Heart right ventricle (tissue), 16 donors: ENCODE measurements around the gene RMI1. TPM values are rescaled to one million over a fixed set of nuclear protein-coding genes. Genes with fewer than 3 reads are reported as not detected.
"Not testable (repeated sequence)": the region's sequence is repeated elsewhere in the genome, so short reads cannot be mapped to it uniquely, and the experiment has no call there.

Source experiments
- ATAC-seq, 8 donors: fragments of 200-7000 bp; cut with Tn5 transposase; one replicate each; pipeline ENCODE4 v1.9.1; 2020; ENCODE audit warnings: mild to moderate bottlenecking in 8 of 8, moderate library complexity in 8 of 8, moderate number of reproducible peaks in 1 of 8
- DNase-seq, 2 donors: peaks; one replicate each; pipeline ENCODE4 v3.0.0-alpha.2; 2020
- H3K27ac ChIP-seq, 10 donors: fragments of 200-600 bp; sonication (generic) in 2 of 10; one replicate each; pipeline versions ENCODE4 v1.5.0 to v1.8.0; 2020 to 2022; ENCODE audit warnings: mild to moderate bottlenecking in 3 of 10
- H3K27me3 ChIP-seq, 7 donors: fragments of 200-600 bp; one replicate each; pipeline ENCODE4 v1.8.0; 2021 to 2022; ENCODE audit warnings: mild to moderate bottlenecking in 2 of 7
- H3K36me3 ChIP-seq, 9 donors: fragments of 200-600 bp; sonication (generic) in 1 of 9; one replicate each; pipeline versions ENCODE4 v1.5.0 to v1.8.0; 2020 to 2022; ENCODE audit warnings: mild to moderate bottlenecking in 2 of 9
- H3K4me1 ChIP-seq, 9 donors: fragments of 200-600 bp; sonication (generic) in 1 of 9; one replicate each; pipeline versions ENCODE4 v1.5.0 to v1.8.0; 2020 to 2022; ENCODE audit warnings: mild to moderate bottlenecking in 4 of 9
- H3K4me3 ChIP-seq, 10 donors: fragments of 200-600 bp; sonication (generic) in 2 of 10; one replicate each; pipeline versions ENCODE4 v1.5.0 to v1.8.0; 2020 to 2022; ENCODE audit warnings: mild to moderate bottlenecking in 7 of 10, moderate library complexity in 2 of 10
- H3K9me3 ChIP-seq, 11 donors: fragments of 200-600 bp in 10 of 11; sonication (generic) in 2 of 11; one replicate each; pipeline versions ENCODE4 v1.5.0 to v1.8.0; 2013 to 2022; ENCODE audit warnings: mild to moderate bottlenecking in 2 of 11, control low read depth in 1 of 11, moderate library complexity in 1 of 11
- CTCF ChIP-seq, 9 donors: fragments of 200-600 bp; sonication (generic) in 2 of 9; IDR thresholded peaks; one replicate each; pipeline versions ENCODE4 v1.5.0 to v1.8.0; 2021 to 2022; ENCODE audit warnings: antibody characterized with exemption in 9 of 9, mild to moderate bottlenecking in 5 of 9, moderate library complexity in 1 of 9
- WGBS, 2 donors: extraction: QIAGEN DNeasy Blood & Tissue Kit; methylation state at CpG; one replicate each; pipeline ENCODE4 v1.1.7; 2013; ENCODE audit warnings: inconsistent platforms in 1 of 2; 5-methylcytosine and 5-hydroxymethylcytosine counted together
- intact Hi-C, 10 donors: fragments of 100-400 bp; cut with DNase I; formaldehyde crosslinking; loops; one replicate each; pipeline versions ENCODE4 v1.11.1 to v1.14.2; 2022
- polyA plus RNA-seq, 2 donors: library from polyadenylated mRNA; stranded (reverse); fragments of 200-250 nt; gene quantifications; one replicate each; pipeline ENCODE4 v1.2.3, GENCODE V29; 2013
- total RNA-seq, 10 donors: library from RNA; stranded (reverse); fragmentation: NEBNext Ultra II Directional in 3 of 10; extraction: Animal tissue kit (Norgen Biotek cat#: 25700) in 3 of 10; gene quantifications; one replicate each; pipeline versions ENCODE4 v1.2.1 to v1.2.4, GENCODE V29; 2021 to 2023
- donor health status: Arrhythmogenic right ventricular cardiomyopathy.
- donor health status: ischemic (EF 13 %, LVEDD 7.1; RV severe dilation, severe dysfunction).
- donor health status: healthy with polysubstance abuse.
- donor health status: DM: no; HTN: yes; CAD: no.
- donor health status: DM: no; HTN: no; CAD: no.
- donor health status: ischemic (EF 25% LVEDD 6.9; RV normal size, moderate dysfunction).
- donor health status: ischemic (EF 25% LVEDD 5.7; RV mildly dilated, moderate dysfunction).
- donor health status: healthy.
- donor health status: DM: yes; HTN: yes; CAD: no.
- donor health status: Ischemic cardiomyopathy.
- donor health status: ischemic (EF 35%, LVEDD 5.7; RV mildly dilated, moderate dysfunction).
- donor health status: nonischemic (EF 11% LVEDD 7.7; RV severe dilation, severe dysfunction).
- donor health status: DM: yes; HTN: yes; CAD: no.
- donor health status: PGD.
- donor health status: ischemic (EF 29% LVEDD 5.4; RV normal size, mild dysfunction).
- donor health status: nonischemic (EF 23%, LVEDD 6.1; RV moderate dilation, normal function).

The RMI1 gene
- total and polyA plus RNA-seq, 12 donors = 2.4 to 9.7 (median 5.4) TPM

- WGBS, 2 donors = 67 to 90% methylated on average over 4 of the region's 4 CpGs
- Histone ChIP-seq H3K27ac (no peak overlapping the region), H3K27me3 (no peaks in the 10 kb centered on the region), H3K4me3 (no peak overlapping the region), H3K36me3 (no peaks in the 10 kb centered on the region), H3K9me3 (no peaks in the 10 kb centered on the region), H3K4me1 (no peaks in the 10 kb centered on the region)
- intact Hi-C loops = loop anchor here in 1 of 10 donors (10.0 kb wide), 1 partner anchor 61 kb away; no protein-coding TSS in a partner anchor
- ATAC-seq (no peak), DNase-seq (no peak)
- TF ChIP-seq CTCF (IDR thresholded peaks at IDR 0.05) = no peak
Observed at GRCh38 chr9:84024041-84024575, 43.5 kb downstream of the RMI1 start.

- TF ChIP-seq CTCF (IDR thresholded peaks at IDR 0.05) = no peak
- WGBS, 2 donors = 84 to 92% methylated on average over 4 of the region's 4 CpGs
Observed at GRCh38 chr9:84027201-84027600, 46.6 kb downstream of the RMI1 start.

GRCh38 chr9:84031534-84031933 is 50.9 kb downstream of the RMI1 start:
- WGBS, 2 donors = 94 to 98% methylated on average over 2 of the region's 2 CpGs
- Histone ChIP-seq H3K27ac (no peak overlapping the region), H3K4me1 (no peaks in the 10 kb centered on the region), H3K9me3 (peaks cover 0 to 1% (median 0%) of the 10 kb centered on the region in 11 donors), H3K36me3 (no peaks in the 10 kb centered on the region), H3K4me3 (no peak overlapping the region), H3K27me3 (no peaks in the 10 kb centered on the region)
- no peak for ATAC-seq
- no peak for TF ChIP-seq CTCF (IDR thresholded peaks at IDR 0.05)
- intact Hi-C loops = no loop called here
- no peak for DNase-seq

More at GRCh38 chr9:84027201-84027600, 46.6 kb downstream of the RMI1 start:
- ATAC-seq = no peak
- intact Hi-C loops = loop anchor here in 1 of 10 donors (10.0 kb wide), 1 partner anchor 58 kb away; no protein-coding TSS in a partner anchor
- H3K27me3 ChIP-seq = no peaks in the 10 kb centered on the region
- no peaks in the 10 kb centered on the region for H3K9me3 ChIP-seq
- no peak overlapping the region for H3K27ac ChIP-seq
- no peak for DNase-seq
- H3K4me1 ChIP-seq = no peaks in the 10 kb centered on the region
- no peak overlapping the region for H3K4me3 ChIP-seq
- H3K36me3 ChIP-seq = no peaks in the 10 kb centered on the region

- 75 to 89% methylated on average over 5 of the region's 5 CpGs for WGBS, 2 donors
Observed at GRCh38 chr9:84041857-84042256, 61.3 kb downstream of the RMI1 start.

DNA sequence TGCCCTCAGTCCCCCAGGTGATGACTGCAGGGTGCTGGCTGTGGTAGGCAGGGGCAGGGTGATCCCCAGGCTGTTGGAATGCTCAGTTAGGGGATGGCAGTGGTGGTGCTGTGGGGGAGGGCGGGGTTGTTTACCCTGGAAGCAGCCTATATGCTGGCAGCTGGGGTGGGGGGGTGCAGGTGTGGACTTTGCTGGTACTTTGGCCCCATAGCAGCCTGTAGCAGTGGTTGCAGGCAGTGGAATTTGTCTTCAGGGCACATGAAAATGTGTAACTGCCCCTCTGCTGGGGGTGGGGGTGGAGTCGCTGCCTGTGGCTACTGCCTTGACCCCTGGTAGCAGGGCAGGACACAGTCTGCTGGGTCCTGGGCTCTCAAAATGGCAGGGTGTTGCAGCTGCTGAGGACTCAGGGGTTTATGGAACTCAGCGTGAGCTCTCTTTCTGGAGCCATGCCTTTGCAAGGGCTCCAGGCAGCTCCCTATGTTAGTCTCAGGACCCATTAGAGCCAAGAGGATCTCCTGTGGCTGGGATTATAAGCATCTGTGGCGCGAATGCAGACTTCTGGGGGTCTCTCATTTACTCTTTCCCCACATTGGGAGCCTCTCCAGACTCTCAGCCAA is 65.0 kb downstream of the RMI1 start:
- Histone ChIP-seq H3K9me3 (peaks cover 0 to 26% (median 7%) of the 10 kb centered on the region in 11 donors), H3K27me3 (no peaks in the 10 kb centered on the region), H3K36me3 (no peaks in the 10 kb centered on the region), H3K4me1 (no peaks in the 10 kb centered on the region), H3K27ac (no peak overlapping the region), H3K4me3 (no peak overlapping the region)
- intact Hi-C loops = no loop called here
- DNase-seq (no peak), ATAC-seq (no peak)
- TF ChIP-seq CTCF (IDR thresholded peaks at IDR 0.05) = no peak
- WGBS, 2 donors = 95 to 98% methylated on average over 5 of the region's 5 CpGs

More at GRCh38 chr9:84041857-84042256, 61.3 kb downstream of the RMI1 start:
- intact Hi-C loops, H3K4me1 ChIP-seq, DNase-seq, ATAC-seq, H3K27ac ChIP-seq, H3K27me3 ChIP-seq, H3K36me3 ChIP-seq, H3K4me3 ChIP-seq: not testable (repeated sequence)
- H3K9me3 ChIP-seq = peaks cover 0 to 26% (median 7%) of the 10 kb centered on the region in 11 donors
